ENCODE measurements around the gene KPNA2. TPM values are rescaled to one million over a fixed set of nuclear protein-coding genes. Genes with fewer than 3 reads are reported as not detected.

Gene KPNA2
- total and polyA plus RNA-seq, 4 donors = 5.8 to 20.9 (median 15.4) TPM

GRCh38 chr17:68096111-68096510, 60.6 kb downstream of the KPNA2 start:
- H3K36me3 ChIP-seq (ENCODE audit: control insufficient read depth in 1 of 2, insufficient read depth in 2 of 2, low read length in 1 of 2) = no peaks in the 10 kb centered on the region
- H3K27ac ChIP-seq (ENCODE audit: low read depth in 1 of 2, low read length in 2 of 2) = no peak overlapping the region

More at GRCh38 chr17:68096111-68096510, 60.6 kb downstream of the KPNA2 start:
- intact Hi-C loops (cut with DNase I) = loop anchor here in 1 of 2 donors (10.0 kb wide), 1 partner anchor 61 kb away; the partner anchor contains the start of gene KPNA2
- Histone ChIP-seq H3K4me1 (ENCODE audit: control insufficient read depth in 1 of 2, insufficient read depth in 2 of 2, low read length in 2 of 2) (no peaks in the 10 kb centered on the region), H3K4me3 (ENCODE audit: low read length in 2 of 2) (no peak overlapping the region), H3K27me3 (ENCODE audit: control insufficient read depth in 1 of 2, insufficient read depth in 2 of 2, low read length in 1 of 2) (no peaks in the 10 kb centered on the region), H3K9me3 (ENCODE audit: control insufficient read depth, low read length) (no peaks in the 10 kb centered on the region)
- DNase-seq = no peak
- 96 to 100% methylated on average over 7 of the region's 7 CpGs for WGBS, 2 donors
- ATAC-seq (ENCODE audit: low FRiP score) = no peak

Other genes with a start within 250 kb of the KPNA2 start
- gene BPTF, start 210.2 kb upstream of the KPNA2 start, total RNA-seq = 100 to 1,000 TPM in 1 of 2 donors, 10 to 100 TPM in 1; 82.3 to 121 TPM
- 10 to 100 TPM; 17.8 to 26.0 TPM for gene BPTF, start 210.2 kb upstream of the KPNA2 start, polyA plus RNA-seq
- 10 to 100 TPM in 1 of 2 donors, 1 to 10 TPM in 1; 5.2 to 15.8 TPM for gene C17orf58, start 39.3 kb upstream of the KPNA2 start, total RNA-seq
- gene C17orf58, start 39.3 kb upstream of the KPNA2 start, polyA plus RNA-seq = 10 to 100 TPM in 1 of 2 donors, 1 to 10 TPM in 1; 9.1 to 20.5 TPM
- gene AMZ2, start 212.3 kb downstream of the KPNA2 start, total RNA-seq = 10 to 100 TPM; 32.4 to 47.9 TPM
- 10 to 100 TPM; 51.5 to 75.3 TPM for gene AMZ2, start 212.3 kb downstream of the KPNA2 start, polyA plus RNA-seq

Measured in aorta (tissue), 5 donors.